ENCODE data around the gene ODC1. TPM values are rescaled to one million over a fixed set of nuclear protein-coding genes. Genes with fewer than 3 reads are reported as not detected.

ODC1 gene
- total and polyA plus RNA-seq, 2 donors (not counting 3 experiments of a cell fraction or from before 2014, with no cell fraction given), result 109 to 132 TPM

DNA sequence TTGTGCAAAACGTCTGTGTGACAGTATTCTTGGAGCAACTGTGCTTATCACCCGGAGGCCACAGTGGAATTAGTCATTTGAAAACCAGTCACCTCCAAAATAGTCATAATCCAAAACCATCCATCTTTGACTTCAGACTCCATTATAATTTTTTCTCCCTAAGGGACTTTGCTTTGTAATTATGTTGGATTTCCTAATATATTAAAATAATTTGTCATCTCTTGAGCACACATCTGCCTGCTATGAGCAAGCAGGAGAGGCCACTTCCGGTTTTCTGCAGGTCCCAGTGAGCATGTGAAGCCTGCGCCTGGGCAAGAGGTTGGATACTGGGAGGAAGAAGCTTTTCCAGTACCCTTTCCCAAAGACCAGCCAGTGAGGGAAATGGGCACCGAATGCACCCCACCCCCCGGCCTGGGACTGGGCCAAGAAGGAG, 57.7 kb downstream of the ODC1 start:
- dilution Hi-C loops (cut with MboI; ENCODE audit: extremely low pct_ligation_motif_present, low sequenced_read_pairs), result no loop called here
- no peaks in the 10 kb centered on the region for H3K9me1 ChIP-seq (replicated peaks; ENCODE audit: control insufficient read depth, extremely low read depth, insufficient read depth, low read length)
- H3K79me2 ChIP-seq (ENCODE audit: control insufficient read depth, insufficient read depth, low read length), result peaks cover 48% of the 10 kb centered on the region
- no peaks in the 10 kb centered on the region for H3K9me3 ChIP-seq (replicated peaks; ENCODE audit: control insufficient read depth, insufficient read depth, low read length)
- TF ChIP-seq, protein P1, sequence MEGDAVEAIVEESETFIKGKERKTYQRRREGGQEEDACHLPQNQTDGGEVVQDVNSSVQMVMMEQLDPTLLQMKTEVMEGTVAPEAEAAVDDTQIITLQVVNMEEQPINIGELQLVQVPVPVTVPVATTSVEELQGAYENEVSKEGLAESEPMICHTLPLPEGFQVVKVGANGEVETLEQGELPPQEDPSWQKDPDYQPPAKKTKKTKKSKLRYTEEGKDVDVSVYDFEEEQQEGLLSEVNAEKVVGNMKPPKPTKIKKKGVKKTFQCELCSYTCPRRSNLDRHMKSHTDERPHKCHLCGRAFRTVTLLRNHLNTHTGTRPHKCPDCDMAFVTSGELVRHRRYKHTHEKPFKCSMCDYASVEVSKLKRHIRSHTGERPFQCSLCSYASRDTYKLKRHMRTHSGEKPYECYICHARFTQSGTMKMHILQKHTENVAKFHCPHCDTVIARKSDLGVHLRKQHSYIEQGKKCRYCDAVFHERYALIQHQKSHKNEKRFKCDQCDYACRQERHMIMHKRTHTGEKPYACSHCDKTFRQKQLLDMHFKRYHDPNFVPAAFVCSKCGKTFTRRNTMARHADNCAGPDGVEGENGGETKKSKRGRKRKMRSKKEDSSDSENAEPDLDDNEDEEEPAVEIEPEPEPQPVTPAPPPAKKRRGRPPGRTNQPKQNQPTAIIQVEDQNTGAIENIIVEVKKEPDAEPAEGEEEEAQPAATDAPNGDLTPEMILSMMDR (IDR thresholded peaks at IDR 0.05; ENCODE audit: extremely low read depth in 1 of 2, insufficient read depth in 1 of 2, low read depth in 1 of 2, low read length in 2 of 2), result no peak
- TF ChIP-seq EZH2 (IDR thresholded peaks at IDR 0.05; ENCODE audit: borderline replicate concordance, low read depth, low read length, severe bottlenecking) (no peak), JUN (IDR thresholded peaks at IDR 0.05; ENCODE audit: borderline replicate concordance, insufficient read depth, insufficient read length, low read depth) (no peak), MYC (IDR thresholded peaks at IDR 0.05; ENCODE audit: low read depth, low read length) (no peak), FOS (IDR thresholded peaks at IDR 0.05; ENCODE audit: borderline replicate concordance, insufficient read depth, low read length) (no peak), POLR2AphosphoS5 (IDR thresholded peaks at IDR 0.05; ENCODE audit: insufficient read depth, low read depth, low read length) (no peak), GATA2 (IDR thresholded peaks at IDR 0.05; ENCODE audit: insufficient read depth, insufficient read length, low read depth, low read length) (no peak), POLR2A (IDR thresholded peaks at IDR 0.05; ENCODE audit: low read depth, low read length) (no peak)
- TF ChIP-seq, protein P2, sequence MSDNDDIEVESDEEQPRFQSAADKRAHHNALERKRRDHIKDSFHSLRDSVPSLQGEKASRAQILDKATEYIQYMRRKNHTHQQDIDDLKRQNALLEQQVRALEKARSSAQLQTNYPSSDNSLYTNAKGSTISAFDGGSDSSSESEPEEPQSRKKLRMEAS (IDR thresholded peaks at IDR 0.05; ENCODE audit: insufficient read depth, insufficient read length), result no peak
- no peak for FAIRE-seq
- no TSS peak for BruUV-seq (replicated peaks)
- no peaks in the 10 kb centered on the region for H3K27me3 ChIP-seq (ENCODE audit: control insufficient read depth in 2 of 2, insufficient read depth in 2 of 2, low read length in 2 of 2)
- ChIA-PET CTCF (interaction anchor here (0.7 to 1.0 kb wide), 3 partner anchors 8 to 120 kb away, joined by 3 to 4 read pairs (median 4); no protein-coding TSS in a partner anchor), POLR2A (no interaction called here)
- DNase-seq (ENCODE audit: low read depth, low spot score), result no peak
- H2AFZ ChIP-seq (ENCODE audit: low read depth, low read length), result no peak overlapping the region
- H3K4me1 ChIP-seq (ENCODE audit: control insufficient read depth, extremely low read depth, insufficient read depth, low read length), result peaks cover 28% of the 10 kb centered on the region
- no peak overlapping the region for H3K4me3 ChIP-seq (replicated peaks in 1 of 3; ENCODE audit: insufficient read depth in 1 of 3, low read depth in 1 of 3, low read length in 3 of 3)
- intact Hi-C loops (cut with micrococcal nuclease), result no loop called here
- no peak overlapping the region for H3K9ac ChIP-seq (replicated peaks; ENCODE audit: extremely low read depth, insufficient read depth, low read length)
- no peaks in the 10 kb centered on the region for H3K36me3 ChIP-seq (ENCODE audit: control insufficient read depth in 2 of 2, extremely low read depth in 1 of 2, insufficient read depth in 2 of 2, low read length in 2 of 2)
- no peak overlapping the region for H3K4me2 ChIP-seq (ENCODE audit: insufficient read depth, low read length)
- H3K27ac ChIP-seq (ENCODE audit: insufficient read depth, low read depth, low read length), result no peak overlapping the region
- H4K20me1 ChIP-seq (replicated peaks; ENCODE audit: control insufficient read depth, extremely low read depth, insufficient read depth, low read length), result no peaks in the 10 kb centered on the region

Small RNA genes lying within 50 kb of the gene (small RNA-seq; reads per million reads assigned to genes)
- gene SNORA80B (ENCODE audit: insufficient read depth, insufficient read length, low read depth, low replicate concordance), result 16.6 reads per million, percentile 75 among the genes with 10 or more reads in this experiment

Other genes with a start within 250 kb of the ODC1 start
- 68.1 and 77.4 TPM in 2 replicates for gene HPCAL1, start 145.4 kb downstream of the ODC1 start, total RNA-seq
- gene HPCAL1, start 145.4 kb downstream of the ODC1 start, polyA plus RNA-seq, result 56.5 and 67.3 TPM in 2 replicates
- 25.7 and 28.1 TPM in 2 replicates for gene NOL10, start 241.6 kb upstream of the ODC1 start, total RNA-seq
- gene NOL10, start 241.6 kb upstream of the ODC1 start, polyA plus RNA-seq, result 8.3 and 12.6 TPM in 2 replicates